ENCODE data around the gene DNAJC17. TPM values are rescaled to one million over a fixed set of nuclear protein-coding genes. Genes with fewer than 3 reads are reported as not detected.

Gene DNAJC17
- total RNA-seq, 1 experiment from 2014 or later = 39.3 TPM

DNA sequence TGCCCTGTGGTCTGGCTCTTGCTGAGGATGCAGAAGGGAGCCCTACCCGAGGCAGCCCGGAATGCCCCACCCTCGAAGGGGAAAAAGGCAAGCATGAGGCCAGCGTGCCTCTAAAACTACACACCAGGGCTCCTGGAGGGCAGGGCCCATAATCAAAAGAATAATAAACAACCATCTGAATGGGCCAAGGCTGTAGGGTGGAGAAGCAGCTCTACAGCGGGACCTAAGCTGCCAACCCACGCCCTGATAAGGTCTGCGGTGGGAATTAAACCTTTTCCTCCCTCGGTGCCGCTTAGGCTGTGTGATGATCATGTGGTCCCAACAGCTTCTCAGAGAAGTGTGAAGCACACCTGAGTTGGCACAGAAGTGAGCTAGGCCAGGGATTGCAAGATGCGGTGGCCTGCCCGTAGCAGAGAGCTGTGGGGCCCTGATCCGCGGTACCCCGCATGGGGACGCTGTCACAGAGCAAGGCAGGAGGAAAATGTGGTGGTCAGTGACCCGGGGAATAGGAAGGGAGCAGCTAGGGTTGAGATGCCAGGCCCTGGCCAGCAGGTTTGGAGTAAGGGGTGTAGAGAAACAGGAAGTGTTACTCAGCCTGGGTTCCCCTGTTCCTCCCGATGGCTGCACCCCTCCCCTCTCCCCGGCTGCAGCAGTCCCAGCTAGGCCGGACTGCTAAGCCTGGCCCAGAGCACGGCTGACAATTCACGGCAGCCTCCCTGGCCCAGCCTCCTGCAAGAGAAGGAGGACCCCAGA is 38.6 kb downstream of the DNAJC17 start:
- TF ChIP-seq TCF7L2 (IDR thresholded peaks at IDR 0.05; ENCODE audit: low read depth, low read length) (no peak), POLR2AphosphoS5 (IDR thresholded peaks at IDR 0.05; ENCODE audit: low read depth, low read length) (no peak), SIN3A (IDR thresholded peaks at IDR 0.05; ENCODE audit: borderline replicate concordance, insufficient read depth, low read depth, low read length) (no peak), REST (IDR thresholded peaks at IDR 0.05; ENCODE audit: insufficient read depth in 1 of 2, low read depth in 2 of 2, low read length in 1 of 2) (no peak)
- TF ChIP-seq, protein P1, sequence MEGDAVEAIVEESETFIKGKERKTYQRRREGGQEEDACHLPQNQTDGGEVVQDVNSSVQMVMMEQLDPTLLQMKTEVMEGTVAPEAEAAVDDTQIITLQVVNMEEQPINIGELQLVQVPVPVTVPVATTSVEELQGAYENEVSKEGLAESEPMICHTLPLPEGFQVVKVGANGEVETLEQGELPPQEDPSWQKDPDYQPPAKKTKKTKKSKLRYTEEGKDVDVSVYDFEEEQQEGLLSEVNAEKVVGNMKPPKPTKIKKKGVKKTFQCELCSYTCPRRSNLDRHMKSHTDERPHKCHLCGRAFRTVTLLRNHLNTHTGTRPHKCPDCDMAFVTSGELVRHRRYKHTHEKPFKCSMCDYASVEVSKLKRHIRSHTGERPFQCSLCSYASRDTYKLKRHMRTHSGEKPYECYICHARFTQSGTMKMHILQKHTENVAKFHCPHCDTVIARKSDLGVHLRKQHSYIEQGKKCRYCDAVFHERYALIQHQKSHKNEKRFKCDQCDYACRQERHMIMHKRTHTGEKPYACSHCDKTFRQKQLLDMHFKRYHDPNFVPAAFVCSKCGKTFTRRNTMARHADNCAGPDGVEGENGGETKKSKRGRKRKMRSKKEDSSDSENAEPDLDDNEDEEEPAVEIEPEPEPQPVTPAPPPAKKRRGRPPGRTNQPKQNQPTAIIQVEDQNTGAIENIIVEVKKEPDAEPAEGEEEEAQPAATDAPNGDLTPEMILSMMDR (IDR thresholded peaks at IDR 0.05) = no peak
- no peak for DNase-seq (ENCODE audit: low read depth, low spot score)
- Histone ChIP-seq H3K27me3 (ENCODE audit: control insufficient read depth, insufficient read depth, low read length) (no peaks in the 10 kb centered on the region), H3K9me3 (ENCODE audit: control insufficient read depth, insufficient read depth, low read depth, low read length) (no peaks in the 10 kb centered on the region), H3K36me3 (ENCODE audit: control insufficient read depth, insufficient read depth, low read length) (no peaks in the 10 kb centered on the region), H3K4me3 (ENCODE audit: low read depth in 2 of 2, low read length in 2 of 2) (no peak overlapping the region), H3K27ac (ENCODE audit: low read length) (no peak overlapping the region), H3K4me1 (ENCODE audit: control insufficient read depth, insufficient read depth, low read length) (peaks cover 41% of the 10 kb centered on the region)
- no TSS peak for BruUV-seq (replicated peaks)
- in situ Hi-C loops (cut with HindIII; ENCODE audit: low pct_unique_long_range_greater_than_20kb, low sequenced_read_pairs) = no loop called here
- ChIA-PET CTCF (no interaction called here), POLR2A (no interaction called here)
- intact Hi-C loops (cut with micrococcal nuclease; ENCODE audit: unreplicated experiment) = no loop called here
- no peak for ATAC-seq

GRCh38 chr15:40767838-40768500 is 39.3 kb downstream of the DNAJC17 start:
- CTCF ChIA-PET = no interaction called here
- peaks cover 45% of the 10 kb centered on the region for H3K4me1 ChIP-seq (ENCODE audit: control insufficient read depth, insufficient read depth, low read length)
- no TSS peak for BruUV-seq (replicated peaks)

More at GRCh38 chr15:40767838-40768500, 39.3 kb downstream of the DNAJC17 start:
- in situ Hi-C loops (cut with HindIII; ENCODE audit: low pct_unique_long_range_greater_than_20kb, low sequenced_read_pairs) = no loop called here
- no peaks in the 10 kb centered on the region for H3K36me3 ChIP-seq (ENCODE audit: control insufficient read depth, insufficient read depth, low read length)
- ATAC-seq = no peak
- H3K9me3 ChIP-seq (ENCODE audit: control insufficient read depth, insufficient read depth, low read depth, low read length) = no peaks in the 10 kb centered on the region
- POLR2A ChIA-PET = interaction anchor here (0.6 kb wide), 1 partner anchor 18 kb away, joined by 5 read pairs; no protein-coding TSS in a partner anchor
- no peak for DNase-seq (ENCODE audit: low read depth, low spot score)
- no peaks in the 10 kb centered on the region for H3K27me3 ChIP-seq (ENCODE audit: control insufficient read depth, insufficient read depth, low read length)
- H3K4me3 ChIP-seq (ENCODE audit: low read depth in 2 of 2, low read length in 2 of 2) = no peak overlapping the region
- TF ChIP-seq, protein P1 (IDR thresholded peaks at IDR 0.05) = no peak
- TF ChIP-seq SIN3A (IDR thresholded peaks at IDR 0.05; ENCODE audit: borderline replicate concordance, insufficient read depth, low read depth, low read length) (no peak), TCF7L2 (IDR thresholded peaks at IDR 0.05; ENCODE audit: low read depth, low read length) (no peak), REST (IDR thresholded peaks at IDR 0.05; ENCODE audit: insufficient read depth in 1 of 2, low read depth in 2 of 2, low read length in 1 of 2) (no peak), POLR2AphosphoS5 (IDR thresholded peaks at IDR 0.05; ENCODE audit: low read depth, low read length) (no peak)
- no peak overlapping the region for H3K27ac ChIP-seq (ENCODE audit: low read length)
- intact Hi-C loops (cut with micrococcal nuclease; ENCODE audit: unreplicated experiment) = no loop called here
